H1 (cell line): Measurements from ENCODE around the gene S100A13. TPM values are rescaled to one million over a fixed set of nuclear protein-coding genes. Genes with fewer than 3 reads are reported as not detected.

ENCODE experiments used
- CTCF ChIA-PET: fragments of 300-600 bp; sonication (Branson Sonifier 250); formaldehyde crosslinking; loops from one replicate; lab custom pipeline; 2021; ENCODE audit not compliant: partially characterized antibody; lab: Charles Lee
- POLR2A ChIA-PET: fragments of 300-600 bp; sonication (Branson Sonifier 250); formaldehyde crosslinking; loops from one replicate; lab custom pipeline; 2021; ENCODE audit warnings: inconsistent platforms; ENCODE audit not compliant: partially characterized antibody; lab: Charles Lee
- DNase-seq, 2 experiments: peaks; one replicate each; pipeline versions ENCODE4 v3.0.0 to v3.0.0-alpha.2; 2010 to 2022; ENCODE audit warnings: low spot score in 2 of 2, low read depth in 1 of 2, mixed read lengths in 1 of 2
- FAIRE-seq: peaks from 2 replicates; lab custom pipeline; 2011; peaks lifted over from hg19 to GRCh38; lab: Jason Lieb, UNC
- H2AFZ ChIP-seq: 2 replicates; pipeline ENCODE4 v1.8.1; 2012; ENCODE audit warnings: low read length, inconsistent platforms
- H2AK5ac ChIP-seq: 2 replicates; pipeline ENCODE4 v1.6.1; 2013; ENCODE audit warnings: low read depth, low read length
- H2BK120ac ChIP-seq: replicated peaks from 2 replicates; pipeline ENCODE3; 2013; ENCODE audit warnings: low read depth, low read length, inconsistent platforms
- H2BK12ac ChIP-seq: 2 replicates; pipeline ENCODE4 v1.6.1; 2013; ENCODE audit warnings: low read depth, low read length
- H2BK15ac ChIP-seq: 2 replicates; pipeline ENCODE4 v1.6.1; 2013; ENCODE audit warnings: low read length
- H2BK20ac ChIP-seq: 2 replicates; pipeline ENCODE4 v1.6.1; 2013; ENCODE audit warnings: low read length
- H2BK5ac ChIP-seq: 2 replicates; pipeline ENCODE4 v1.6.1; 2013; ENCODE audit warnings: low read depth, low read length
- H3K14ac ChIP-seq: 2 replicates; pipeline ENCODE4 v1.6.1; 2013; ENCODE audit warnings: inconsistent platforms; ENCODE audit not compliant: insufficient read length
- H3K18ac ChIP-seq: 2 replicates; pipeline ENCODE4 v1.6.1; 2013; ENCODE audit warnings: low read length; ENCODE audit errors: extremely low read depth
- H3K23ac ChIP-seq: 2 replicates; pipeline ENCODE4 v1.6.1; 2013; ENCODE audit warnings: inconsistent platforms; ENCODE audit not compliant: insufficient read length
- H3K23me2 ChIP-seq: 2 replicates; pipeline ENCODE4 v1.6.1; 2013; ENCODE audit warnings: low read depth, low read length
- H3K27ac ChIP-seq: 2 replicates; pipeline ENCODE4 v1.6.1; 2011; ENCODE audit warnings: low read depth, low read length, inconsistent platforms
- H3K27me3 ChIP-seq, 4 experiments: replicated peaks in 1 of 4; 1 replicate in 1 of 4; 2 replicates in 3 of 4; pipeline versions ENCODE4 v1.6.1 to v1.8.1; 2011 to 2013; ENCODE audit warnings: low read length in 3 of 4, mild to moderate bottlenecking in 3 of 4, inconsistent platforms in 2 of 4, mixed read lengths in 2 of 4, moderate library complexity in 1 of 4; ENCODE audit not compliant: control insufficient read depth in 3 of 4, insufficient read depth in 3 of 4; ENCODE audit errors: extremely low read depth in 1 of 4
- H3K36me3 ChIP-seq, 4 experiments: 2 replicates each; pipeline versions ENCODE4 v1.6.1 to v1.8.1; 2011 to 2013; ENCODE audit warnings: mild to moderate bottlenecking in 4 of 4, low read length in 3 of 4, moderate library complexity in 2 of 4, control low read depth in 1 of 4, inconsistent platforms in 1 of 4; ENCODE audit not compliant: insufficient read depth in 4 of 4, control insufficient read depth in 2 of 4
- H3K4ac ChIP-seq: replicated peaks from 2 replicates; pipeline ENCODE3; 2013; ENCODE audit warnings: low read length, low read depth, mixed read lengths, inconsistent platforms; ENCODE audit not compliant: insufficient read length
- H3K4me1 ChIP-seq, 4 experiments: replicated peaks in 1 of 4; 1 replicate in 1 of 4; 2 replicates in 3 of 4; pipeline versions ENCODE4 v1.6.1 to v1.8.1; 2011 to 2013; ENCODE audit warnings: low read length in 3 of 4, inconsistent platforms in 2 of 4, mixed read lengths in 1 of 4; ENCODE audit not compliant: insufficient read depth in 4 of 4, control insufficient read depth in 3 of 4
- H3K4me2 ChIP-seq, 2 experiments: 2 replicates each; pipeline versions ENCODE4 v1.6.1 to v1.8.1; 2011 to 2013; ENCODE audit warnings: low read depth in 2 of 2, low read length in 2 of 2, control low read depth in 1 of 2, inconsistent platforms in 1 of 2, mild to moderate bottlenecking in 1 of 2; ENCODE audit not compliant: insufficient read depth in 1 of 2
- H3K4me3 ChIP-seq, 4 experiments: fragments of 200-600, 300-600 bp in 1 of 4; sonication (generic), shearing (Covaris generic), sonication (Bioruptor Twin) in 1 of 4; 2 replicates each; pipeline versions ENCODE4 v1.5.1 to v1.8.1; 2011 to 2016; ENCODE audit warnings: low read length in 4 of 4, low read depth in 3 of 4, control low read depth in 2 of 4, inconsistent platforms in 2 of 4, mild to moderate bottlenecking in 2 of 4, mixed read lengths in 1 of 4, moderate library complexity in 1 of 4; ENCODE audit not compliant: insufficient read depth in 2 of 4; ENCODE audit errors: extremely low read depth in 1 of 4
- H3K56ac ChIP-seq: replicated peaks from 2 replicates; pipeline ENCODE3; 2013; ENCODE audit warnings: low read depth, mild to moderate bottlenecking, mixed read lengths, low read length, inconsistent platforms; ENCODE audit not compliant: insufficient read length
- H3K79me1 ChIP-seq: 2 replicates; pipeline ENCODE4 v1.6.1; 2013; ENCODE audit warnings: low read depth, low read length, control low read depth
- H3K79me2 ChIP-seq, 2 experiments: 2 replicates each; pipeline versions ENCODE4 v1.6.1 to v1.8.1; 2012 to 2013; ENCODE audit warnings: low read length in 2 of 2, mild to moderate bottlenecking in 2 of 2, inconsistent platforms in 1 of 2; ENCODE audit not compliant: insufficient read depth in 2 of 2, control insufficient read depth in 1 of 2
- H3K9ac ChIP-seq, 4 experiments: replicated peaks in 1 of 4; 1 replicate in 1 of 4; 2 replicates in 3 of 4; pipeline versions ENCODE4 v1.6.1 to v1.8.1; 2011 to 2013; ENCODE audit warnings: low read depth in 3 of 4, low read length in 3 of 4, control low read depth in 2 of 4, mild to moderate bottlenecking in 2 of 4, moderate library complexity in 2 of 4, inconsistent platforms in 1 of 4; ENCODE audit errors: extremely low read depth in 1 of 4
- H3K9me3 ChIP-seq, 2 experiments: 2 replicates each; pipeline versions ENCODE4 v1.6.1 to v1.8.1; 2012 to 2013; ENCODE audit warnings: mild to moderate bottlenecking in 2 of 2, moderate library complexity in 2 of 2, control low read depth in 1 of 2, inconsistent platforms in 1 of 2, low read depth in 1 of 2, low read length in 1 of 2, mixed read lengths in 1 of 2; ENCODE audit not compliant: insufficient read depth in 2 of 2
- H4K20me1 ChIP-seq, 2 experiments: replicated peaks in 1 of 2; 2 replicates each; pipeline versions ENCODE3 to v1.8.1; 2011 to 2013; ENCODE audit warnings: inconsistent platforms in 2 of 2, low read length in 2 of 2, mild to moderate bottlenecking in 1 of 2; ENCODE audit not compliant: insufficient read depth in 2 of 2, control insufficient read depth in 1 of 2
- H4K5ac ChIP-seq: 2 replicates; pipeline ENCODE4 v1.6.1; 2013; ENCODE audit warnings: low read length, low read depth, mixed read lengths, inconsistent platforms; ENCODE audit not compliant: insufficient read length
- H4K8ac ChIP-seq: 2 replicates; pipeline ENCODE4 v1.8.0; 2013; ENCODE audit warnings: mild to moderate bottlenecking, moderate library complexity, low read length, inconsistent platforms; ENCODE audit not compliant: insufficient read depth; ENCODE audit errors: extremely low read depth
- H4K91ac ChIP-seq: replicated peaks from 2 replicates; pipeline ENCODE3; 2013; ENCODE audit warnings: low read length, mixed read lengths, inconsistent platforms; ENCODE audit not compliant: insufficient read length
- BACH1 ChIP-seq: IDR thresholded peaks from 2 replicates; pipeline ENCODE4 v1.6.1; 2012; ENCODE audit warnings: low read length, improper control_type of control experiment
- RBBP5 ChIP-seq: IDR thresholded peaks from 2 replicates; pipeline ENCODE4 v1.7.1; 2012; ENCODE audit warnings: low read depth, mild to moderate bottlenecking, inconsistent platforms, low read length, moderate library complexity, borderline replicate concordance
- WGBS, 2 experiments: shearing (Covaris generic) in 1 of 2; methylation state at CpG; one replicate each; pipeline versions ENCODE4 v1.1.6 to v1.1.7; 2013 to 2015; ENCODE audit warnings: low lambda C conversion rate in 2 of 2, mixed read lengths in 2 of 2, inconsistent platforms in 1 of 2, low coverage in 1 of 2, missing lambda C conversion rate in 1 of 2; ENCODE audit not compliant: insufficient replicate concordance in 2 of 2, insufficient coverage in 1 of 2, insufficient read length in 1 of 2; ENCODE audit errors: extremely low coverage in 1 of 2, missing lambda C conversion rate in 1 of 2; 5-methylcytosine and 5-hydroxymethylcytosine counted together
- polyA plus RNA-seq, 7 experiments: library from polyadenylated mRNA; depleted of rRNA in 3 of 7; stranded (reverse) in 5 of 7; unstranded in 2 of 7; fragments of >200 nt in 5 of 7; fragments of 200-250 nt in 2 of 7; gene quantifications; 1 replicate in 5 of 7; 2 replicates in 1 of 7; 4 replicates in 1 of 7; pipeline versions ENCODE4 v1.2.1 to v1.2.3, GENCODE V29; 2011 to 2013; ENCODE audit warnings: missing spikeins in 2 of 7, mixed read lengths in 2 of 7
- total RNA-seq: library from RNA; stranded (reverse); fragmentation: NEBNext Ultra II Directional; extraction: Animal tissue kit (Norgen Biotek cat#: 25700); gene quantifications from 2 replicates; pipeline ENCODE4 v1.2.1, GENCODE V29; 2021

The S100A13 gene
- total and polyA plus RNA-seq, 2 of the 8 experiments (the other 6 are each of a cell fraction or from before 2014, with no cell fraction given), result 63.6 to 127 TPM

DNA sequence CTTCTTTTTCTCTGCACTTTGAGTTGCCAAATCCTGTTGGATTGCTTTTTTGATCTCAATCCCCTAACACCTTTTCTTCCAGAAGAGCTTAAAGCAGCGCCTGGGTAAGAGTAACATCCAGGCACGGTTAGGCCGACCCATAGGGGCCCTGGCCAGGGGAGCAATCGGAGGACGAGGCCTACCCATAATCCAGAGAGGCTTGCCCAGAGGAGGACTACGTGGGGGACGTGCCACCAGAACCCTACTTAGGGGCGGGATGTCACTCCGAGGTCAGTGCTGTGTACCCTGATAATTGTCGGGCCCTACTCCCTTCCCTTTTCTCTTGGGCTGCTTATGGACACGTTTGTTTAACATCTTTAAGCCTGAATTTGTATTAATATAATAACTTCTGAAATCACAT lies 14.9 kb upstream of the S100A13 start:
- H3K18ac ChIP-seq, result no peak overlapping the region
- H2BK15ac ChIP-seq, result no peak overlapping the region
- POLR2A ChIA-PET, result interaction anchor here (1.6 to 16.2 kb wide), 5 partner anchors 9 to 133 kb away, joined by 6 to 343 read pairs (median 20); partner anchors contain the start of genes ILF2, S100A1, S100A13 and SLC27A3
- no peaks in the 10 kb centered on the region for H3K9me3 ChIP-seq
- no peak overlapping the region for H3K4ac ChIP-seq
- WGBS, 2 experiments, result 92% methylated on average over 11 of the region's 11 CpGs; no CpG with 5 or more reads in 1 of the 2 experiments
- H4K5ac ChIP-seq, result no peak overlapping the region
- peaks cover 6 to 7% of the 10 kb centered on the region in 2 experiments for H4K20me1 ChIP-seq
- no peak overlapping the region for H2AK5ac ChIP-seq
- no peaks in the 10 kb centered on the region for H3K4me1 ChIP-seq
- no peak overlapping the region for H3K14ac ChIP-seq
- no peak overlapping the region for H3K27ac ChIP-seq
- H3K79me1 ChIP-seq, result no peaks in the 10 kb centered on the region
- H2BK120ac ChIP-seq, result no peak overlapping the region
- H3K23ac ChIP-seq, result no peak overlapping the region
- H2BK5ac ChIP-seq, result no peak overlapping the region
- no peak overlapping the region for H2BK12ac ChIP-seq
- H4K8ac ChIP-seq, result no peak overlapping the region
- H2BK20ac ChIP-seq, result no peak overlapping the region
- CTCF ChIA-PET, result interaction anchor here (0.6 to 1.2 kb wide), 3 partner anchors 25 to 322 kb away, joined by 3 to 5 read pairs (median 3); partner anchors contain the start of gene S100A14
- no peak overlapping the region for H4K91ac ChIP-seq
- H3K79me2 ChIP-seq, result peaks cover 0 to 19% of the 10 kb centered on the region in 2 experiments; a peak in 2 of 4 replicates
- H2AFZ ChIP-seq, result no peak overlapping the region
- no peaks in the 10 kb centered on the region for H3K23me2 ChIP-seq
- no peak overlapping the region for H3K4me3 ChIP-seq
- no peak overlapping the region for H3K4me2 ChIP-seq
- no peak for FAIRE-seq
- no peaks in the 10 kb centered on the region for H3K27me3 ChIP-seq
- no peak for DNase-seq
- H3K9ac ChIP-seq, result no peak overlapping the region; a peak in 1 of 7 replicates
- TF ChIP-seq BACH1 (no peak), RBBP5 (no peak)
- H3K36me3 ChIP-seq, result peaks cover 54 to 89% (median 80%) of the 10 kb centered on the region in 4 experiments
- H3K56ac ChIP-seq, result no peak overlapping the region
